HG03432 (cell line): Measurements from ENCODE around the gene NXPH1.

Experiments used
- ATAC-seq: cut with Tn5 transposase; IDR thresholded peaks from one replicate; pipeline ENCODE4 v1.9.1; 2021; ENCODE audit warnings: mild to moderate bottlenecking, moderate library complexity; ENCODE audit not compliant: unreplicated experiment

Gene NXPH1

DNA sequence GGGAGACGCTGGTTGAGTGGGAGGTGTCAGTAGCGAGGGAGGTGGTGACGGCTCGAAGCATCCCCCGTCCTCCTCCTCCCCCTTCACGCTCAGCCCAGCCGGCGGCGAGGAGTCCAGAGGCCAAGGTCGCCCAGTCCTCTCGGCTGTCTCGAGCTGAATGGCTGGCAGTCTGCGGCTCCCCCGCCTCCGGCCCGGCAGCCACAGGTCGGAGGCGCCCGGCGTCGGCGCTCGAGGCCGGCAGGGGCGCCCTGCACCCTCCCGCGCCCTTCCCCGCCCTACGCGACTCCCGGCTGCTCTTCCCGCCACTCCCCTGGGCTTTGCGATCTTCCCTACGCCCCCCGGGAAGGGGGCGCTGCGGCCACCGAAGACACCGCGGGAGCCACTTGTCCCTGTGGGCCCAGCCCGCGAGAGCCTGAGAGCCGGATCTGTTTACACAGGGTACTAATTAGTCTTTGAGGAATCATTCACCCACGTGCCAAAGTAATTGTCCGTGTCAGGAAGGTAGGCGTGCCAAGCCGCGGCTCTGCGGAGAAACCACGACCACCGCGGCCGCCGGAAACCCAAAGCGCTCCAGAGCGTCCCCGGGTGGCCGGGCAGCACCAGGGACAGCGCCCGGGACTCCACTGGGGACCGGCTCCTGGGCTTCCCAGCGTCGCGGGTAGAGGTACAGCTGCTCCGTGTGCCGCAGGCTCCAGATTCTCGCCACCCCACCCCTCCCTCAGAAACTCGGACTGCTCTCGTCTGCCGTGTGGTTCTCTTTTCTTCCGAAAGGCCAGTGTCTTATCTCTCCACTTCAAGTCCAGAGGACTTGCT, at the start of gene NXPH1:
NXPH1 (plus strand) TSS at position 133 of the 813 bp plus-strand sequence.
- peak; percentile 49 for ATAC-seq

DNA sequence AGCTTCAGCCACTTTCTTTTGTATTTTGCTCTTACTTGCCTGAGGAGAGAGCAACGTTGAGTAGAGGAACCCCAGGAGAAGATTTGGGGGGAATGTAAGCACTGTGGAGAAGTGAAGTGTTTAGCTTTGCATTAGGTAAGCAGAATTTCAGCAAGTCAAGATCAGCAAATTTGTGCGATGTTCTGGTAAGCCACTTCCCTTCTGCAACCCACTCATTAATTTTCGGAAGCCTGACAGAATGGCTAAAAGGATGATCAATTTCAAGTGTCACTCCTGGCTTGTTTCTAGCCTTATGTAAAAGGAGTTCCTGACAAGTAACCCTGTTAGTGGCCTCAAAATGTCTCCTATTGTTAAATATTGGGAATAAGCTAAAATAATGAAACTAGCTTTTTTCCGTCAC, 48.5 kb upstream of the NXPH1 start:
- peak; percentile 29 for ATAC-seq

DNA sequence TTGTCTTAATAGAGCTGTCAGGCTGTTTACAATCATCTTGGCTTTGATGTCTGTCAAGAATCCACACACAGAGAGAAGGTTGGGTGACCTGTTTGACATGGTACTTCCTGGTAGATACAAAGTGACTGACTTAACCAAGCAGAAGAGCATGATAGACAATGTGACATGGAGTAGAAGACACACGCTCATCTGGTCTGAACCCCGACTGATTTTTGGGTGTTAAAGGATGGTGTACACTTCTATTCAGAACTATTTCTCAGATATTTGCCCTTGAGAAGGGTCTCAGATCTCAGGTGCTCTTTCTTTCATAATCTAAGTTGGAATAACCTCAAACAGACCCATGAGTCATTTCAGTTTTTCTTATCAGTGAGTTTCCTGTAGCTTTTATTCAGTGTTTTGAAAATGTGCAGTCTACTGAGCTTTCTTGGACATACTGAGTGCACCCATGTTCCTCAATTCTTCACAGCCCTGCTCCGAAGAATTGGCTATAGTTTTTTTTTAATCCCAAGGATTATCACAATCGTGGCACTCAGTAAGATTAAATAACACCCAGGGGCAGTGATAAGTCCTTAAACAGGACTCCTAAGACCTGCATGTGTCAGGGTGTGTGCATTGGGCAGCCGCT, 46.4 kb upstream of the NXPH1 start:
- peak; percentile 86 for ATAC-seq

DNA sequence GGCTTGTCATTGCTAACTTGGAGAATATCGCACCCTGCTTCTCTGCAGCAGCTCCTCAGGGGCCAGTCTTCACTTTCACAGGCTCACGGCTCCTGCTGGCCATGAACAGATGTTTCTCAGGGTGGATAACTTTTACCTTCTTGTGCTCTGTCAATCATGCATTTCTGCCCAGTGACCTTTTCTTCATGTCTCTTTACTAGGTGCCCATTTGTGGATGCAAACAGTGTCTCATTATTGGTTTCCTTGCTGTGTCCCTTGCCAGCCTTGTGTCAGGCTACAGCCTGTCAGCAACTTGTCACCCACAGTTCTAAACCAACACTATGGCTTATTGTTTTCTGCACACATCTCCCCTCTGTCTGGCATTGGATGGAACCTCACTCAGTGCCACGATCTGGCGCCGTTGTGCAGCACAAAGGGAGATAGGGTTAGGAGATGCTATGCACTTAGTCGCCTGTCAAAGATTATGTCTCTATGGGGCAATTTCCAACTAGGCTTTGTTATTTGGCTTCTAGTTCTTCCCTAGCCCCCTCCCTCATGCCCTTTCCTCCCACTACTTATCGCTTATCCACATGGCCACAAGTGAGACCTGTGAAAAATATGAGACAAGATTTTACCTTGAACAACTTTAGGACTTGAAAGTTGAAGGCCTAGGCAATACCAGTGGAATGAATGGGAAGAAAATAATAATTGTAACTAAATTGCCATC, 45.7 kb upstream of the NXPH1 start:
- ATAC-seq = peak; percentile 41

DNA sequence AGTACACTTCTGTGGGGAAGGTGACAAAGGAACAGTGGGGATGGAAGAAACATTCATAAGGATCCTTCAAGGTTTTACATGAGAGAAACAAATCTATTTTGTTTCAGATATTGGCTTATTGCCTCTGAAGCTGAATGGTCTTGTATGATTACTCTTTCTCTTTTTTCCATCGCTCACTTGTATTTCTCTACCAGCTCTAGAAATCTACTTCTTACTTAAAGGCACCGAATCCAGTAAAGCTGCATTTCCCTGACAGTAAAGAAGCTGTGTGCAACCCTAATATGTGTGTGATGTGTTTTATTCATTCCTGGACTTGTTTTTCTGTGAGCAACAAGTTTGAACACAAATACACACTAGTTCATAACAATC, 45.2 kb upstream of the NXPH1 start:
- no peak for ATAC-seq

DNA sequence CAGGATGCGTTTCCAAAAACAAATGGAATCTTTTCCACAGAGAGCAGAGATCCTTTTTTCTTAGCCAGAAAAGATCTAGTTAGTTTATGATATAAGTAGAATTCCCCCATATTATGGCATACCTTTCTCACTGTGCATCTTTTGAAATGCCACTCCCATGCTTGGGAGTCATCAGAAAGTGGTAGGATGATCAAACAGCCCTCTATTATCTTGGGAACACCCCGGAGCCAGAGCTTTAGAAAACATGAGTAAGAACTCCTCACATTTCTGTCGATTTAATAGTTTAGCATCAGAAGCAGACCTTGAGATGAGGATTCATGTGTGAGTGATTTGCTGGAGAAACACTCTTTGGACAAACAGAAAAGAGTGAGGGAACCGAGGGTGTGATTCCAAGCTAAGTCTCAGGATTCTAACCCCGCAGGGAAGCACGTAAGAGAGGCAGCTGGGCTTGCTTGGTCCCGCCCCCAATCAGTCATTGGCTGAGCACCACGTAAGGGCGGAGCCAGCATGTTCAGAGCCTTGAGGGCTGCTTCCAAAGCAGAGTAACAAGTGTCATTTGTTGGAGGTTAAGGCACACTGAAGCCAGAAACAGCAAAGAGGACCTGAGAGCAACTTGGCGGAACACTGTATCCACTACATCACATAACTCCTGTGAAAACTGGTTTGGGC, 43.7 kb upstream of the NXPH1 start:
- ATAC-seq = no peak

DNA sequence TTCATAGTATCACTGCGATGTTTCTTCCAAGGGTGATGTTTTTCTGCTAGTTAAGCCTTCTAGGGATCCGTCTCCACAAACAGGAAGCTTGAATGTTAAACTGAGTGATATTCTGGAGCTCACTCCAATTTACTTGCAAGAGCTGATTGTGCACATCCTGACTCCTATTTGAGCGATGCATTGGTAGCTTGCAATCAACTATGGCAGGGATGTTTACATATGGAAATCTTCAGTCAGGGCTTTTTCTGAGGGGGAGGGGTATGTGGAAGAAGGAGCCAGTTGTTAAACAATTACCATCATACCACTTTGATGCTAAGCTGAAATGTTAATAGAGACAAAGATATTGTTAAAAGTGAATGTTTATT, 43.2 kb upstream of the NXPH1 start:
- ATAC-seq = no peak

DNA sequence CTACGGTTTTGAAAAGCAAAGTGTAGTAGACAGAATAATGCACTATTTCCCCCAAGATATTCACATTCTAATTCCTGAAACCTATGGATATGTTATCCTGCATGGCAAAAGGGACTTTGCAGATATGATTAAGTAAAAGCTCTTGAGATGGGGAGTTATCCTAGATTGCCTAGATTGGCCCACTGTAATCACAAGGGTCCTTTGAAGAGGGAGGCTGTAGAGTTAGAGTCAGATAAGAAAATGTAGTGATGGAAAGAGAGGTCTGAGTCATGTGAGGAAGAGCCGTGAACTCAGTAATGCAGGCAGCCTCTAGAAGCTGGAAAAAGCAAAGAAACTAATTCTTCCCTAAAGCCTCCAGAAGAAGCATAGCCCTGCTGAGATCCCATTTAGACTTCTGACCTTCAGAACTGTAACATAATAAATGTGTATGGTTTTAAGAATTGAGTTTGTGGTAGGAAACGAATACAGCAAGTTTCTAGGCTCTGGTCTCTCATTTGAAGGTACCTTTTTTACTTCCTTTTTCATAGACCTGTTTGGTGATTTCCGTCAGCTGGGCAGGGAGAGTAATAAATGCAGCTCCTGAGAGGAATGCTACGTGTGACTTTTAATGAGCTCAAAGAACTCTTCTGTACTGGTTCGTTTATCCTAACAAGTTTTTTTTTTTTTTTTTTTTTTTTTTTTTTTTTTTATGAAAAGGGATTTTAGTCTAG, 41.9 kb upstream of the NXPH1 start:
- peak; percentile 42 for ATAC-seq

DNA sequence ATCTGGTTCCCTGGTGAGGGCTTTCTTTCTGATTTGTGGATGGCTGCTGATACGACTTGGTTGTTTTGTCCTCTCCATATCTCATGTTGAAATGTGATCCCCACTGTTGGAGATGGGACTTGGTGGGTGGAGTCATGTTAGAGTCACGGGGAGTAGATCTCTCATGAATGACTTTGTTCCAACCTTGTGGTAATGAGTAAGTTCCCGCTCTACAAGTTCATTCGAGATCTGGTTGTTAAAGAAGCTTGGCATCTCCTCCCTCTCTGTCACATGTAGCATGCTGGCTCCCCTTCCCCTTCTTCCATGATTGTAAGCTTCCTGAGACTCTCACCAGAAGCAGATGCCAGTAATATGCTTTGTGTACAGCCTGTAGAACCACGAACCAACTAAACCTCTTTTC, 37.1 kb upstream of the NXPH1 start:
- ATAC-seq = no peak

DNA sequence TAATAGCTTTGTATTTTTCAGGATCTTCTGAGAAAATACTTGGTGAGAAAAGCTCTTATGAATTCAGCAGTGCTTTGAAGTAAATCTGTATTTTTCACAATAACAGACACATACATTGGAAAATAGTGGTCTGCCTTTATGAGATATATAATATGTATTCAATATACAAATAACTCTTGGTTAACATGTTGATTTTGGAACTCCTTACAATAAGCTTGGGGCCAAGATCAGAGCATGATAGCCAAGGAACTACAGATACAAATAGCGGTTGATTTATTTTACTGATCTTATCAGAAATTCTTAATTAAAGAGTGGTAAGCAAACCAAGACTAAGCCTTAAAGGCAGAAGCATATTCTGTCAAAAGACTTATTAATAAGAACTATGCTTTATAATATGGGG, 24.5 kb upstream of the NXPH1 start:
- no peak for ATAC-seq

DNA sequence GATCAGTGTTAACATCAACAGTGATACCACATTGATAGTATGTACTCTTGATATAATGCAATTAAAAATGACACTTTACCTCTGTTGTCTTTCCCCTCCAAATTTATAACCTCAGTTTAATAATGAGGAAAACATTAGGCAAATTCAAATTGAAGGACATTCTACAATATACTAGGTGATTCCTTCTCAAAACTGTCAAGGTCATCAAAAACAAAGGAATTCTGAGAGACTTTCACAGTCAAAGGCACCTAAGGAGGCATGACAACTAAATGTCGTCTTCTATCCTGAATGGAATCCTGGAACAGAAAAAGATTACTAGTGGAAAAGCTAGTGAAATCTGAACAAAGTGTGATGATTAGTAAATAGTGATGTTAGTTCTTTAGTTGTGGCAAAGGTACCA, 22.3 kb upstream of the NXPH1 start:
- no peak for ATAC-seq

DNA sequence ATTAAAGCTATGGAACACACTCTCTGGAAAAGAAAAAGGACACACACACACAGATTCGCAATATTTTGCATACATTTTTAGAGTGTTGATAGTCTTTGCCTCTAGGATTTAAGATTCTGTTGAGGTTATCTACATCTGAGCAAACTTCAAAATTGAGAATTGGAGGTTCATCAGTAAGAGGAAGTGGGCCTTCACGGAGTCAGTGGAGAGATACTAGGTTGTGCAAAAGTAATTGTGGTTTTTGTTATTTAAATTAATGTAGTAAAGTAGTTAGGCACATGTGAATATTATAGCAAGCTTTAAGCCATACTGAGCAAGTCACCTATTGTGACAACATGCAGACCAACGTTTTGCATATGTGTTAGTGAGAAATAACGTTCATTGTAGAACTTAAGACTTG, 19.8 kb upstream of the NXPH1 start:
- peak; percentile 49 for ATAC-seq

DNA sequence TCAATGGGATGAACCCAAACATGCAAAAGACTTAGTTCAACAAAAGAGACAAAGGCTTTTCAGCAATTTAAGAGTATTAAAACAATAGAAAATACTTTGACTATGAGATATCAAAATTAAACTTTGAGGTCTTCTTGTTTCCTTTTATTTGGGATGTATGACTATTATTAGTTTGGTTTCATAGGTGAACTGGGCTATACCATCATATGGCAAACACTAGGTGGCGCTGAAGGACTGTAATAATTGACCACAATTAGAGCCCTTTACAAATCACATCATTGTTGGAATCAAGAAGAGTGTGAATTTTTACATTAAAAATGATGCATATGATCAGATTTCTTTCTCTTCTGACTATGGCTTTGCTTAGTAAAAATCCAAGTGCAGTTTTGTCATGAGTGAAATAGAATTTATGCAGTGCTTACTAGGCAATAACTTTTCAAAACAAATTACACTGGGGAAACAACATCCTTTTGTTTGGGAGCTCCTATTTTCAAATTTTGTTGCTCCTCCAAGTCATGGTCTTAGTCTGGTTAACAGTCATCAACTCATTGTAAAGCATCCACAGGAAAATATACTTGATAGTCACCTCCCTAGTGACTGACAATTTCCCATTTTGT, 14.7 kb upstream of the NXPH1 start:
- ATAC-seq = peak; percentile 93

DNA sequence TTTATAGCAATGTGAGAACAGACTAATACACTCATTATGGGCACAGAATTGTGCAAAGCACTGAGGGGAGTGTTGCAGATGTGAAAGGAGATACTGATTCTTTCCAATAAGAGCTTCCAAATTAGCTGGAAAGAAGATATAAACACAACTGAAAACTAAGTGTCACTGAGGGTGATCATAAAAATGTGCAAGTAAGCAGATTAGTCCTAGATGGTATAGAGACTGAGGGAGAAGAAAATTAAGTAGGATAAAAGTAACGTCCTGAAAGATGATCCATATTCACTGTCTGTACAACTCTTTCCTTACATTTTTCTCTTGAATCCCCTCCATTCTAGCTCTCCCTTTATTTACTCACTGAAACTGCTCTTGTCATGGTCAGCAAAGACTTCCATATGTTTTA, 11.2 kb upstream of the NXPH1 start:
- no peak for ATAC-seq

DNA sequence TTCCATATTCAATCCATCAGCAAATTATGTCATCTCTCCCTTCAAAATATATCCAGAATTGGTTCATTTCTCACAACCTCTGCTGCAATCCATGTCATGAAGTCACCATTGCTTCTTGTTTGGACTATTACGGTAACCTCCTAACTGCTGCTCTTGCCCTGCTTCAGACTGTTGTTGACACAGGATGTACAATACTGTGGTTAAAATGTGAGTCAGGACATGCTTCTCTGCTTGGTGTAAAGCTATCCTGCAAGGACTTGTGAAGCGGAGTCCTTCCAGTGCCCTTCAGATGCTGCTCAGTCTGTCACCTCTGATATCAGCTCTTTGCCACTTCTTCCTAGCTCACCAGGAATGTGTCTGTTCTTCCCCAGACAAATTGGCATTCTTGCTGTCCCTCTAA, 10.4 kb upstream of the NXPH1 start:
- ATAC-seq = no peak

DNA sequence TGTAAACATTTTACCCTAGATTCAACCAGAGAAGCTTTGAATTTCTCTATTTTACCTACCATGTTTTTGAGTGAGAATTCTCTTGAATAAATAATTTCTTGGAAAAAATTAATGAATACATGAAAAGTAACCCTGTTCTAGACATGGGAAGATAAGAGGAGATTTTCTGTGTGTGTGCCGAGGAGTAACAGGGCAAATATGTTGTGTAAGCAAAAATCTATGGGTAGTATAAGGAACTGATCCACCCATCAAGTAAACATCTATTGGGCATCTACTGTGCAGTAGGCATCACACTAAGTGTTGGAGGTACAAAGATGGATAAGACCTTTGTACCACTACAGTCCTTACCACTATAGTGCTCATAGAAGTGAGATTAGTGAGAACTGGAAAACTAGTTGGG, 8.2 kb upstream of the NXPH1 start:
- no peak for ATAC-seq

DNA sequence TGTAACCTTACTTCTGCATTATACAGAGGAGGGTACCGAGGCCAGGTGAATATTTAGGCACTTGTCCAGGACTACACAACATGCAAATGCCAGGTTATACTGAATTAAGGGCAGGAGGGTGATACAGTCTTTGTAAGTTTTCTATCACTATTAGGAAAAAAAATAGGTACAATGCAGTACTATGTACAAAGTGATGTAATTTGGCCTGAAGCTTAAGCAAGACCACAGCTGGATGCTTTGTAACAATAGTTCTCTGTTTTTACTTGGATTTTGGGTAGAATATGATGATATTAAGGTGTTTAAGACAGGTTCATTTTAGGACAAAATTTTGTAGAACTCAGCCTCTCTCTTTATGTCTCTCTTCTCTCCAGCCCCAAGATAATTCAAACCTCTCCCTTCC, 2.8 kb upstream of the NXPH1 start:
- ATAC-seq = no peak

DNA sequence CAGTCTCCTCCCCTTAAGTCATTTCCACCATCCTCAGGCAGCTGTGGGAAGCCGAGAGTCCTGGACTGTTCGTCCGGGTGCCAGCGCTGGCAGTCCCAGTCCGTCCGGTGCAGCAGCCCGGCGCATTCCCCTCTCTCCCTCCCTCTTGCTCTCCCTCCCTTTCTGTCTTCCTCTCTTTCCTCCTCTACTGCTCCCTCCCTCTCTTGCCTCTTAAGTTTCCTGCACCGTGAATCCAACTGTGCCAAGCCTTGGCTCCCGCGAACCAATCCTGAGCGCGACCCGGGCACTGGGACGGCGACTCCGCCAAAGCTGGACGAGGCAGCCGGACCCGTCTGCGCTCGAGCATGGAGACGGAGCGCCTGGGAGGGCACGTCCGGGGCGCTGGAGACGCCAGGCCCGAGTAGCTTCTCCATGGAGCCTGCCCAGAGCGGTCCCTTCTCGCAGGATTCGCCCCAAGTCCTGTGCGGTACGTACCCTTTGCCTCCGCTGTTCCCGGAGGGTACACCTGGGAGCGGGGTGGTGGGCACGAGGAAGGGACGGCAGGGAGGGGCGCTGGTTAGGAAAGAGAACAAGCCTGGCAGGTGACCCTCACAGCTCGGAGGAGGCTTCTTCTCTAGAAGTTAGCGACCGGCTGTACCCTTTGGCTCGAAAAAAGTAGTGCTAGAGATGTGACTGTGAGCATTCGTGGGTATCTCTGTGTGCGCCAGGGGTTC, 1.0 kb downstream of the NXPH1 start:
- ATAC-seq = peak; percentile 5

DNA sequence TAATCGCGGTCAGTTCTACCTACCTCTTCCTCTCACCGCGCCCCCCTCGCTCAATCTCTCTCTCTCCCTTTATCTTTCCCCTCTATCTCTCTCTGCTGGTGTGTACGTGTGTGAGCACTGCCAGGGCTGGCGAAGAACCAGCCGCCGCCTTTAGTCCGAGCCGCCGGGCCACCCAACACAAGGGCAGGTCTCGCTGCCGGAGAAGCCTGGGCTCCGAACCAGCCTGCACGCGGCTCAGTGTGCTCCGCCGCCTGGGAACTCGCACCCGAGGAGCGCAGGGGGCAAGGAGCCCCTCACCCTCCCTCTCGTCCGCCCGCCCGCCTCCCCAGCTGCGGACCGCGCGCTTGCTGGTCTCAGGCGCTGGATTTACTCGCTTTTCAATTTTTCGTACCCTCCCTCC, 1.7 kb downstream of the NXPH1 start:
- ATAC-seq = no peak
